ENCODE measurements around the gene ITPRIP. TPM values are rescaled to one million over a fixed set of nuclear protein-coding genes. Genes with fewer than 3 reads are reported as not detected.
A peak's percentile ranks its signal among the peaks of the same experiment; 100 is the strongest.

Gene ITPRIP, protein sequence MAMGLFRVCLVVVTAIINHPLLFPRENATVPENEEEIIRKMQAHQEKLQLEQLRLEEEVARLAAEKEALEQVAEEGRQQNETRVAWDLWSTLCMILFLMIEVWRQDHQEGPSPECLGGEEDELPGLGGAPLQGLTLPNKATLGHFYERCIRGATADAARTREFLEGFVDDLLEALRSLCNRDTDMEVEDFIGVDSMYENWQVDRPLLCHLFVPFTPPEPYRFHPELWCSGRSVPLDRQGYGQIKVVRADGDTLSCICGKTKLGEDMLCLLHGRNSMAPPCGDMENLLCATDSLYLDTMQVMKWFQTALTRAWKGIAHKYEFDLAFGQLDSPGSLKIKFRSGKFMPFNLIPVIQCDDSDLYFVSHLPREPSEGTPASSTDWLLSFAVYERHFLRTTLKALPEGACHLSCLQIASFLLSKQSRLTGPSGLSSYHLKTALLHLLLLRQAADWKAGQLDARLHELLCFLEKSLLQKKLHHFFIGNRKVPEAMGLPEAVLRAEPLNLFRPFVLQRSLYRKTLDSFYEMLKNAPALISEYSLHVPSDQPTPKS
- 3.9 and 4.0 TPM in 2 replicates for total RNA-seq (2014; rRNA removed; shearing (Covaris generic))

DNA sequence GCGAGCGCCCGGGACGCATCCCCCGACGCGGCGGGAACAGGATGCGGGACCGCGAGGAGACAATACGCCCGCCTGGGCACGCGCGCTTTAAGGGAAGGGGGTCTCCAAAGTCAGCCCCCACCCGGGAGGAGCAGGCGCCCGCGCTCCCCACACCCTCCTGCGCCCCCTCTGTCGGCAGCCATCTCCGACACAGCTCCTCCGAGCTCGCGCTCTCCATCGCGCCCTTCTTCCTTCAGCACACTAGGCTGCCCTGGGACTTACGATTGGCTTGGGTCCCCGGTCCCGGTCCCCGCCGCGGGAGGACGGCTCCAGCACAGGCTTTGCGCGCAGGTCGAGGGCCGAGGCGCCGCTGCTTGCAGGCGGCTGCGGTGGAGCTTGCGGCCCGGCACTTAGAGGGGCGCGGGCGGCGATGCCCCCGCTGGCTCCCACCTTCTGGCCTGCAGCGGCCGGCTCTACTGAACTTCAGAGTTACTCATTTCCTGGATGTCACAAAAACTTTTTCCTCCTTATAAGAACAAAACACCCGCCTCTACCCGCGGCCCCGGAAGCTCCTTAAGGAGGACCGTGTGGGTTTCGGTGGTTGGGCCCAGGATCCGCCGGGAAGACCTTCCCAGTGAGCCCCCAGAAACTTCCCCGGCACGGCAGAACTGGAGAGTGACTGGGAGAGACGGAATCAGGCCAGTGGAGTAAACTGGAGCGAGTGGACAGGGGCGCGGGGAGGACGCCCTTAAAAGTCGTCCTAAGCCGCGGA lies at the start of gene ITPRIP:
Gene ITPRIP, minus strand, starts transcription at position 481 of the 751 bp plus-strand sequence. CDS start 22,414 bp downstream, outside the sequence.
- peak; percentile 84 for DNase-seq (ENCODE audit: low read depth)

DNA sequence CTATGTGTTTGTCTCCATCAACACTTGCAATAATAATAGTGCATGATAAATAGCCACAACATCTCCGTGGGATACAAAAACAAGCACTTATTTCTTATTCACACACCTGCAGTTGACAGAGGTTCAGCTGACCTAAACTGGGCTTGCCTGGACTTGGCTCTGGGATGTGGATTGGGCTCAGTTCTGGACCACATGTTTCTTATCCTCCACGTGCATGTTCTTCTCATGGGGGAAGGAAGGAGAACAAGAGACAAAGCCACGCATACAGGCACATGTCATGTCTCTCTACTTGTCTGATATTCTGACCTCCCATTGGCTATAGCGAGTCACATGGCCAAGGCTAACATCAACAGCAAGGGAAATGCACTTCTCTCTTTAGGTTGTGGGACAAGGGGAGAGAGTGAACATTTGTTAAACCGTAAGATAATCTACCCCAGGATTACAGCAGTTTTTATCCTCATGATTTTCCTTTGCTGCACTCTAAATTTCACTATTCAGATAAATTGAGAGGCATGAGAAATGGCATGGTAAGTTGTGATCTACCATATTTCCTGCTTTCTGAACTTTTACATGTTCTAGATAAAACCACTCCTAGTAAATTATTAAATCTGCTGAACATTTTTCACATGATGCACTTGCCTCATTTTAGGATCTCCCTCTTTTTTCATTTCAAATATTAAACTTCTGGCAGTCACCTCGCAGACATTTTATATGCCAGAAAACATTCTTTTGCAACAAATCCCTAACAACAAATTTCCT lies 49.0 kb upstream of the ITPRIP start:
- DNase-seq (ENCODE audit: low read depth), result no peak

DNA sequence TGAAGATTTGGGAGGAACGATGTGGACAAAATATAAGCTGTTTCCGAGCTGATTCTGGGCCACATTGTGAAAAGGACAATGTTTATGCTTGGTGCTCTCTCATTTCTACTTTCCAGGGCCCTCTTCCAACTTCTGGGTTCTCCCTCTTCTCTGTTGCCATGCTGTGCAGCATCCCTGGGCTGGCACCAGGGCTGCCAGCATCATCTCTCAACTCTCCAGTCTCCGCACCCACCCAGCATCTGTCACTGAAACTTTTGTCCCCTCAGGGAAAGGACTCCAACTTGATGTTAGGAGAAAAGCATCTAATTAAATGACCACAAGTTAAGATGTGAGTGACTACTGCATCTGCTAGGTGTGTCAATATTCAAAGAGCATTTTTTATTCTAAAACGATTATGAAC lies 42.1 kb upstream of the ITPRIP start:
- DNase-seq (ENCODE audit: low read depth), result no peak

DNA sequence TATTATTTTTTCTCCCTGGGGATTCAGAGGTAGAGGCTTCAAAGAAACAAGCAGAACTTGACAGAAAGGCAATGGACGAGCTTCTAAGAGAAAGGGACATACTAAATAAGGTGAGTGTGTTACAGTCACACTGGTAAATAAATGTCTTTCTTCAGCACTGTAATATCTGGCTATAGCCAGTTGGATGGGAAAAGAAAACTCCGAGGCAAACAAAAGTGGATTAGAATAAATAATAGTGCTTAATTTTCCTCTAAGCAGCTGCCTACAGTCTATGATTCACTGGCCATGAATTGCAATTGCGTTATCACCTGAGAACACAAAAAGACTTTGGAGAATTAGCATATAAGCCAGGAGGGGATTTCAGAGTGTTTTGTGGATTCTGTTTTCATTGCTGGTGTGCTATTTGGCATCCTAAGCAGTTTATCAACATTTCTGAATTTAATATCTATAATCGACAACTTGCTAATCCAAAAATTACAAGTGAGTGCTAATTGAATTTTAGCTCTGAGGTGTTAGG lies 38.6 kb upstream of the ITPRIP start:
- no peak for DNase-seq (ENCODE audit: low read depth)

DNA sequence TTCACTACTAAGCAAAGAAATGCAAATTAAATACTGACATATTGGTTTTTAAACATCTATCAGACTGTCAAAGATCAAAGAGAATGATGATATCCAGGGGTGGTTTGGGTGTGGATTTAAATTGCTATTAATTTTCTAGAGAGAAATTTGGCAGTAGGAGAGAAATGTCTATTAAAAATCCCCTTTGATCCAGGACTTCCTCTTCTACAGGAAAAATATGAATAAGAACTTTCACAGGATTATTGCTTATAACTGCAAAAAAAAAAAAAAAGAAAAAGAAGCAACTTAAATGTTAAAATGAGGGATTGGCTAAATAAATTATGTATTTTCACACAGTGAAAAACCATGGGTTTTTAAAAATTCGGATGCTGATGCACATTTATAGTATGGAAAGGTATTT lies 36.3 kb upstream of the ITPRIP start:
- DNase-seq (ENCODE audit: low read depth), result no peak

DNA sequence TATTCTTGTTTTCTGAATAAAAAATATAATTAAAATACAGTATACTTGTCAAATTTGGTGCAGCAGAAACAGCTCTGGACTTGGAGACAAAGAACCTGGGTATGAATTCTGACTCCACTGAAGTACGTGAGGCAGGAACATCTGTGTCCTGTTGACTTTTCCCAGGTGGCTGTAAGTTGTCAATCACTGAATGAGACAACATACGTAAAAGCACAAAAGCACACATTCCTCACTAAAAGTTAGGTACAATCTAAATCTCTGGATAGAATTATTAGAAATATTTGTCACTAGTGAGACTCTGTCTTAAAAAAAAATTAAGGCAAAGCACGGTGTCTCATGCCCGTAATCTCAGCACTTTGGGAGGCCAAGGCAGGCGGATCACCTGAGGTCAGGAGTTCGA lies 33.5 kb upstream of the ITPRIP start:
- no peak for DNase-seq (ENCODE audit: low read depth)

DNA sequence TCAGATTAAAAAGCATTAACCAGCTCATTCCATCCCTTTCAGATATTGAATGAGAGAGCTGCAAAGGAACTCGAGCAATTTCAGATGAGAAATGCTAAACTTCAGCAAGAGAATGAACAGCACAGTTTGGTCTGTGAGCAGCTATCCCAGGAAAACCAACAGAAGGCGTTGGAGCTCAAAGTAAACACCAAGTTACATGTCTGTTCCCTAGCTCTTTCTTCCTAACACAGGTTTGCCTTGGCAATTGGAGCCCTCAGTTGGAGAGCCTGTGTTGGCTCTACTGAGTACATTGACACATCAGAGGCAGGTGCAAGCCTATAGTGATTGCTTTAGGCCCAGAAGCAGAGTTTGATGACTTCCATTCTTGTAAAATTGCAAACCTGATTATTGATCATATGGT lies 30.1 kb upstream of the ITPRIP start:
- DNase-seq (ENCODE audit: low read depth), result no peak

DNA sequence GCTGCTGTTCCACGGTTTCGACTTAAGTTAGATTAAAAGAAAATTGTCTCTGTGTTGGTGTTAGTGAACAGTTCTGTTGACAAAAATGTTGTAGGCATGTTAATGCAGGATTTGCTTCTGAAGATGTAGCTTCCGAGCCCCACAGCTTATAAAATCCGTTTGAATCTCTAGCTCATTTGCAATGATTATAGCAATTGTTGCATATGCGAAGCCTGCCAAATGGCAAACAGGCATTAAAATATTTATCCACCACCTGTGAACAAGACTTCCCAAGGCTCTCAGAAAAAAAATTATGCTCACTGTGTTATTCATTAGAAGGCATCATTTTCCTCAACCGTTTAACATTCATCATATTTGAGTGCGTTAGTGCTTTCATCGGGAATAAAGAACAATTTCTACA lies 29.6 kb upstream of the ITPRIP start:
- no peak for DNase-seq (ENCODE audit: low read depth)

DNA sequence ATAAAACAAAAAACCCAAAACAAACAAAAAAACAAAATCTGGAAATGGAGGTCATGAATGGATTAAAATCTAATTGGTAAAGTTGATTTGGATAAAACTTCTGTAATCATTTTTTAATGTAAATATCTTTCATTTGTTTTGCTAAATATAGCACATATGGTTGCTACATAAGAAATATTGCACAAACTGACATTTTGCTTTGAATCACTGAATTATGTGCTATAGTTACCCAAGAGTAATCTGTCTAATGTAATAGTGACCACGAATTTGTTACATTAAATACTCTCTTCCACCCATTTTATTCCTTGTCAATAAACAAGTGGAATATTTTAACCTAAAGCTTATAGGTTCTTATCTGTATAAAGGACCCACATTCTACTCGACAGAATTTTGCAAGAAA lies 21.5 kb upstream of the ITPRIP start:
- no peak for DNase-seq (ENCODE audit: low read depth)

DNA sequence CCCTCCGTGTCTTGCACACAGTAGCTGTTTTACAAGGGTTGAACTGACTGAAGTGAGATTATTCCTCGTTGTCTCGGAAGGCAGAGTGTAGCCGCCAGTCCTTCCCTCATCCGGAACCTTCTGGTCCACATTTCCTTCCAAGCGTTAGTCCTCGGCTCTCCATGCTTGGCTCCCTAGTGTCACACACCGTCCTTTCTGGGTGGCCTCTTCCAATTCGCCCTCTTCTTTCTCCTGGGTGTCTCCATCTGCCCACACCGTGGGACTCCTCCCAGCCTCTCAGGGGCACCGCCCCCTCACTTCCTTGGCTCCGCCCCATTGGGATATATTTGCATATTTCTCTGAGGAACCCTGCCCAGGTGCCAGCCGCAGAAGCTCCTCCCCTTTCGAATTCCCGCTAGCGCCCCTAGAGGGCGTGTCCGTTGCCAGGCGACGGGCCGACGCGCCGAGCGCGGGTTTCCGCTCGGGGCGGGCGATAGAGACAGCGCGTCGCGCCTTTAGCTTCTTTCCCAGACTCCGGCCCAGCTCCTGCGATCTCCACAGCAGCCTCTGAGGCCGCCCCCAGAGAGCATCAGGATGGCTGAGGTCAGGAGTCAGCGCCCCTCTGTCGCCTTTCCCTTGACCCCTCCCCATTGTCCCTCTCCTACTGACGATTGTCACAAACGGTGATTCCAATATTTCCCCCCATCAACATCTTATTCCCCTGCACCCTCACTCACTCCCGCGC lies 15.2 kb upstream of the ITPRIP start, which contains the start of gene CFAP58:
Gene CFAP58, plus strand, starts transcription at position 509 of the 724 bp plus-strand sequence. Its CDS starts 65 bp downstream, at position 574.
- peak; percentile 85 for DNase-seq (ENCODE audit: low read depth)

DNA sequence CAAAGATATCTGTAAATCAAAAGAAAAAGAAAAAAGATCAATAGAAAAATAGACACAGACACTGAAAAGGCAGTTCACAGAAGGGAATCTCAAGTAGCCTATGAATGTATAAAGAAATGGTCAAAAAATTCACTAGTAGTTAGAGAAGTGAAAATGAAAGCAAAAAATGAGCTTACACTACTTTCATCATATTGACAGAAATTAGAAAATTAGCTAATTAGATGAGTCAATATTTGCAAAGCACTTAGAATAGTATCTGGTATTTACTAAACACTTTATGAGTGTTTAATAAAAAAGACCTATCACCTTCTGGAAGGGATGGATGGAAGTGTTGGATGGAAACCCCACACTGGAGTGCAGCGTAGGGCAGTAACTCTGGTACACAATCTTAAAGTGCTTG lies 13.7 kb upstream of the ITPRIP start:
- DNase-seq (ENCODE audit: low read depth), result no peak

DNA sequence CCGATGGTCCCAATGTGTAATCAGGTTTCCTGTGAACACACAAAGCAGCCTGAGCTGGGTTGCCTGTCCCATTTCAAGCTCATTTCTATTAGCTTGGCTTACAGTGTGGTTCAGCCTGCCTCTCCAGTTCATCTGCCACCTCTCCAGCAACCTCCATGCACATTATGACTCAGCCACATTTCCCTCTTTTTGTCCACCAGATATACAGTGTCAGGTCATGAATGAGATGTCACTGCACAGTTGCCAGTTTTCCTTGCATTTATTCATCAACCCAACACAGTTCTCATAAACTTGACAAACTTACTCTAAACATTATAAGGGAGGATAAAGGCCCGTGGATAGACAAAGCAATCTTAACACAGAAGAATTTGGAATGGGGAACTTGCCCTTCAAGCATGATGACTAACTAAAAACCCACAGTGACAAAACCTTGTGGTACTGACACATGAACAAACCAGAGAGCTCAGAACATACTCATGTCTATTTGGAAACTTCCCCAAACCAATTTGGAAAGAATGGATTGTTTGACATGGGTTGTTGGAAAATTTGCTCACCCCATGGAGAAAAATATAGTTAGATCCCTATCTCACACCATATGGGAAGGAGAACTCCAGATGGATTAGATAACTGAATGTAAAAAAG lies 12.9 kb upstream of the ITPRIP start:
- DNase-seq (ENCODE audit: low read depth), result peak; percentile 79

DNA sequence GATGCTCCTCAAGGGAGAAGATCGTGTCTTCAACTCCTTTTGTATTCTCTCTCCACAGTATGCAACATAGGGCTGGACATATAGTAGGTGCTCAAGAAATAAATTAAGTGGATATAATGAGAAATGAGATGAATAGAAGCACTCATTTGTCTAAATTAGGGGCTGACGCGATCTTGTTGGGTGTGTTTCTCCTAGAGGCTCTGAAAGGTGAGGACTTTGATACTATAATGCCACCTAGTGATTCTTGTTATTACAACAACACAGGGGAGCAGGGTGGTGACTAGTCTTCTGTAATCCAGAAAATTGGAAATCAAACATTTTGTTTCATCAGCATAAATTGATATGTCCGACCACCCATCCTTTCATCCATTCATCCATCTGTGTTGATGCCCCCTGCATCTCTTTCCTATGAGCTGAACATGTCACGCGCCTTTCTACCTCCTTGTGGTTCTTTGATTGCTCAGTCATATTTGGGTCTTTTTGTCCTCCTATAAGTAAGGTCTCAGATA lies 11.9 kb upstream of the ITPRIP start:
- peak; percentile 65 for DNase-seq (ENCODE audit: low read depth)

DNA sequence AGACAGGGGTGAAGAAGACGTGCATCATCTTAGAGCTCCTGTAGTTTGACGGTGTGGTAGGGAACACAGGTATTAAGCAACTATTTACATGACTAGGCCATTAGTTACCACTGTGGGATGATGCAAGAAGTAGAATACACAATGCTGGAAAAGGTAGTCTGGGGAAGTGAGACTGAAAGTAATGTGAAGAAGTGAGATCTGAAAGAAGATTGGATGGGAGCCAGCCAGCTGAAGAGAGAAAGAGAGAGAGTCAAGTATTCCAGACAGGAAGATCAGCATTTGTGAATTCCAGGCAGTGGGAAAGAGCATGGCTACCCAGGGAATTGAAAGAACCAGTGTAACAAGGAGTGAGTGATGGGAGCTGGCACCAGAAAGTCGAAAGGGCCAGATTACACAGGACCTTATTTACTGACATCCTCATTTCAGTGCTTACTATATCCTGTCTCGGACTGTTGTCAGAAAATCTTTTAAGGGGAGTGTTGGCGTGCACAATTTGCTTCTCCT lies 11.4 kb upstream of the ITPRIP start:
- peak; percentile 47 for DNase-seq (ENCODE audit: low read depth)

DNA sequence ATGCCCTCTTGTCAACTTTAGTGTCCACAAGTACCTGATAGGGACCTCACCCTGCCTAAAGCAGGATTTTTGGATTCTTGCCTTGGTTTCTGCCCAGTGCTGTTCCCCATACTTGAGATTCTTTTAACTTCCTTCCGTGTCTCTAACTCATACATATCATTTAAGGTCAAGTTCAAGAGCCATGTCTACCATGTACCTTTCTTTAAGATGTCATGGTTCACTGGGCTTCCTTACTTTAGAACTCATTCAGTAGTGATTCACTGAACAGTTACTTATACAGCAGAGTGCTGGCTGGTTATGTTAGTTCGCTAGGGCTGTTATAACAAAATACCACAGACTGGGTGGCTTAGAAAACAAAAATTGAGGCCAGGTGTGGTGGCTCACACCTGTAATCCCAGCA lies 10.3 kb upstream of the ITPRIP start:
- DNase-seq (ENCODE audit: low read depth), result no peak

DNA sequence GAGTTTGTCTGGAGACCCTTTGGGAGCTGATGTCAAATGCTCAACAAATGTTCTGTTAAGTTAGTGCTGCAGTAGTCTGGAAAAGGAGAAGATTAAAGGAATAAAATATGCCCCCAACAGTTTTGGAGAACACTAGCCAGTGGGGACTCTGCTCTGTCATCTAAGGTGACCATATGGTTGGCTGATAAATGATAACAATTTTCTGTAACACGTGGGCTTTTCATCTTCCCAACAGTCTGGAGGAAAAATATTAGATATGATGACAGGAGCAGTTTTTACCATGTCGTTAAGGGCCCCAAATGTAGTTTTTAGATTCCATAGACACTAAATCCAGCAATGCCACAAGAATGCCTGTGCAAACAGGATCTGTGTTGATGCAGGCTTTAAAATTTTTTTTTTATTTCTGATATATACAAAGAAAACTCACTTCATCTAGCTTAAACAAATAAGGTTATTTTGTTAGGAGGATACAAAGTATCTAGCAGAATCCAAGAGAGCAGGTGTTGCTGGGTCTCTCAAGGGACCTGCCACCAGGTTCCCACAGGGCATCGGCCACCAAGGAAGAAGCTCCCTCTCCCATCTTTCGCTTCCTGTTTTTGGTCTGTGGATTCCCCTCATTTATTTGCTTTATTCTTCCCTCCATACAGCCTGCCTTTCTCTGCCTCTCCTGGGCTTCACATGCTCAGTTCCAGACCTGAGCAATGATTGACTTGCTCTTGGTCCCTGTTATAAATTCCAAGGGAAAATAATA lies 9.2 kb upstream of the ITPRIP start:
- DNase-seq (ENCODE audit: low read depth), result no peak

DNA sequence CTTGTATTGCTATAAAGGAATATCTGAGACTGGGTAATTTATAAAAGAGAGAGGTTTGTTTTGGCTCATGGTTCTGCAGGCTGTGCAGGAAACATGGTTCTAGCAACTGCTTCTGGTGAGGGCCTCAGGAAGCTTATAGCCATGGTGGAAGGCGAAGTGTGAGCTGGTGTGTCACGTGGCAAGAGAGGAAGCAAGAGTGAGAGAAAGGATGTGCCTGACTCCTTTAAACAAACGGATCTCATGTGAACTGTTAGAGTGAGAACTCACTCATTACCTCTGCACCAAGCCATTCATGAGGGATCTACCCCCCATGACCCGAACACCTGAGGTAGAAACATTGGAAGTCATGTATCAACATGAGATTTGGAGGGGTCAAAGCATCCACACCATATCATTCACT lies 7.7 kb upstream of the ITPRIP start:
- DNase-seq (ENCODE audit: low read depth), result no peak

DNA sequence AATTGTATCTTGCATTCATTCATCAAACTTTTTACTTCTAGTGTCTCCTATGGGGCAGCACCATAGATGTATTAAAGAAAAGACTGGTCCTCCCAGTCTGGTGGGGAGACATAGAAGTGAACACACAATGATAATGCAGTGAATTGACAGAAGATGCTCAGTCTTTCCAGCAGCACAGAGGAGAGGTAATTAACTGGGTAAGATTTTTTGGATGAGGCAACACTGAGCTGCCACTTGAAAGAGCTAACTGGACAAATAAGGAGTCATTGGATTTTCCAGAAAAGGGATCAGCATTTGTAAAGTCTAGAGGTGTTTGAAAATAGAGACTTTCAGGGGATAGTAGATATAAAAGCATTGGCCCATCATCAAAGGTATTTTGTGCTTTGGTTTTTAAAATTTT lies 7.2 kb upstream of the ITPRIP start:
- DNase-seq (ENCODE audit: low read depth), result no peak

DNA sequence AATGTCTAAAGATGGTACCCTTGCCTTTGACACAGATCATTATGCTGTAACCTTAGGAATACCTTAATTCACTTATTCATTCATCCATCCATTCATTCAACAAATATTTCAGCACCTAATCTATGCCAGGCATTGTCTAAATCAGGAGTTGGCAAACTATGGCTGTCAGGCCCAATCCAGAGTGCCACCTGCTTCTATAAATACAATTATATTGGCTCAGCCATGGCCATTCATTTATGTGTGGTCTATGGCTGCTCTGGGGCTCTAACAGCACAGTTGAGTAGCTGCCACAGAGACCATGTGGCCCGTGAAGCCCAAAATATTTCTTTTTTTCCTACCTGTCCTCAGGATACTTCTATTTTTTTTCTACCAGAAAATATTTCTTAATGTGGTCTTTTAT lies 6.0 kb upstream of the ITPRIP start:
- DNase-seq (ENCODE audit: low read depth), result no peak

Measured in RPMI7951 (cell line).